Activated T-helper 2 cell treated with anti-CD3 and anti-CD28 coated beads, Interferon-gamma antibody, Interleukin-2, Interleukin-4, amounts not matched to agents 10 μg/mL and 5 μg/mL and 100 μg/mL, durations not matched to agents 14 hours and 24 hours and 36 hours (primary cell): Measurements from ENCODE around the gene RCN2. TPM values are rescaled to one million over a fixed set of nuclear protein-coding genes. Genes with fewer than 3 reads are reported as not detected.

ENCODE experiments used
- DNase-seq: peaks from one replicate; pipeline ENCODE4 v3.0.0; 2021; ENCODE audit warnings: low spot score
- H3K27ac Mint-ChIP-seq: one replicate; pipeline ENCODE4 v1.8.0; 2021; ENCODE audit warnings: mixed read lengths
- H3K27me3 Mint-ChIP-seq: one replicate; pipeline ENCODE4 v1.8.0; 2021; ENCODE audit warnings: low read depth, mixed read lengths
- H3K36me3 Mint-ChIP-seq: one replicate; pipeline ENCODE4 v1.8.0; 2021; ENCODE audit warnings: low read depth, mixed read lengths
- H3K4me1 Mint-ChIP-seq: one replicate; pipeline ENCODE4 v1.8.0; 2021; ENCODE audit warnings: low read depth, mixed read lengths
- H3K4me3 Mint-ChIP-seq: one replicate; pipeline ENCODE4 v1.8.0; 2021; ENCODE audit warnings: low read depth, mild to moderate bottlenecking, moderate library complexity, mixed read lengths
- H3K9me3 Mint-ChIP-seq: one replicate; pipeline ENCODE4 v1.8.0; 2021; ENCODE audit warnings: mixed read lengths
- intact Hi-C: fragments of 100-400 bp; cut with micrococcal nuclease; formaldehyde crosslinking; loops from one replicate; pipeline ENCODE4 v1.15.1; 2023
- total RNA-seq: library from RNA; stranded (reverse); gene quantifications from 2 replicates; pipeline ENCODE4 v1.2.3, GENCODE V29; 2022

RCN2 gene
- total RNA-seq, 1 donor from 2014 or later, result 35.7 TPM

GRCh38 chr15:76905013-76905839 lies 26.3 kb upstream of the RCN2 start, which contains the start of gene SCAPER:
TSS of gene SCAPER (minus strand) at chr15:76905340. CDS start at chr15:76883817, 21,523 bp downstream.
- intact Hi-C loops, result loop anchor here (1.0 to 10.0 kb wide), 2 partner anchors 26 to 120 kb away; partner anchors contain the start of gene RCN2
- Mint-ChIP-seq H3K4me3 (peak within 1 kb of the TSS; percentile 89), H3K9me3 (no peaks in the 10 kb centered on the region), H3K36me3 (no peaks in the 10 kb centered on the region), H3K4me1 (peaks cover 25% of the 10 kb centered on the region), H3K27me3 (peaks cover 5% of the 10 kb centered on the region), H3K27ac (peak within 1 kb of the TSS; percentile 90)
- peak; percentile 86 for DNase-seq

- intact Hi-C loops, result loop anchor here (1.0 to 10.0 kb wide), 2 partner anchors 25 to 119 kb away; partner anchors contain the start of gene RCN2
- H3K27me3 Mint-ChIP-seq, result peaks cover 5% of the 10 kb centered on the region
- H3K9me3 Mint-ChIP-seq, result no peaks in the 10 kb centered on the region
- H3K4me1 Mint-ChIP-seq, result peaks cover 25% of the 10 kb centered on the region
- H3K27ac Mint-ChIP-seq, result peak overlapping the region; percentile 90
- H3K4me3 Mint-ChIP-seq, result peak overlapping the region; percentile 89
- H3K36me3 Mint-ChIP-seq, result no peaks in the 10 kb centered on the region
- DNase-seq, result no peak
These were observed 25.7 kb upstream of the RCN2 start for GRCh38 chr15:76905855-76906254.

- intact Hi-C loops, result no loop called here
- H3K9me3 Mint-ChIP-seq, result no peaks in the 10 kb centered on the region
- no peak for DNase-seq
- no peaks in the 10 kb centered on the region for H3K36me3 Mint-ChIP-seq
- H3K27me3 Mint-ChIP-seq, result peaks cover 18% of the 10 kb centered on the region
- no peak overlapping the region for H3K4me3 Mint-ChIP-seq
- H3K4me1 Mint-ChIP-seq, result no peaks in the 10 kb centered on the region
- H3K27ac Mint-ChIP-seq, result no peak overlapping the region
These were observed 19.1 kb upstream of the RCN2 start for GRCh38 chr15:76912430-76912829.

GRCh38 chr15:76913737-76914136 lies 17.8 kb upstream of the RCN2 start:
- no peak for DNase-seq
- H3K4me3 Mint-ChIP-seq, result no peak overlapping the region
- no peaks in the 10 kb centered on the region for H3K9me3 Mint-ChIP-seq
- H3K27ac Mint-ChIP-seq, result no peak overlapping the region
- H3K36me3 Mint-ChIP-seq, result no peaks in the 10 kb centered on the region
- H3K4me1 Mint-ChIP-seq, result no peaks in the 10 kb centered on the region
- intact Hi-C loops, result no loop called here
- peaks cover 18% of the 10 kb centered on the region for H3K27me3 Mint-ChIP-seq

GRCh38 chr15:76916369-76916768 lies 15.2 kb upstream of the RCN2 start:
- intact Hi-C loops, result no loop called here
- no peaks in the 10 kb centered on the region for H3K36me3 Mint-ChIP-seq

GRCh38 chr15:76928201-76928600 lies 3.3 kb upstream of the RCN2 start:
- Mint-ChIP-seq H3K4me1 (peaks cover 16% of the 10 kb centered on the region), H3K9me3 (no peaks in the 10 kb centered on the region), H3K4me3 (no peak overlapping the region), H3K27ac (no peak overlapping the region), H3K36me3 (peaks cover 6% of the 10 kb centered on the region), H3K27me3 (peaks cover 30% of the 10 kb centered on the region)
- intact Hi-C loops, result no loop called here
- no peak for DNase-seq

More at GRCh38 chr15:76916369-76916768, 15.2 kb upstream of the RCN2 start:
- DNase-seq, result no peak
- no peaks in the 10 kb centered on the region for H3K4me1 Mint-ChIP-seq
- H3K27me3 Mint-ChIP-seq, result peaks cover 20% of the 10 kb centered on the region
- no peaks in the 10 kb centered on the region for H3K9me3 Mint-ChIP-seq
- H3K4me3 Mint-ChIP-seq, result no peak overlapping the region
- H3K27ac Mint-ChIP-seq, result no peak overlapping the region

- Mint-ChIP-seq H3K4me3 (no peak overlapping the region), H3K9me3 (no peaks in the 10 kb centered on the region), H3K27me3 (peaks cover 27% of the 10 kb centered on the region), H3K27ac (no peak overlapping the region), H3K4me1 (peaks cover 22% of the 10 kb centered on the region), H3K36me3 (peaks cover 13% of the 10 kb centered on the region)
- intact Hi-C loops, result no loop called here
- no peak for DNase-seq
These were observed 2.4 kb upstream of the RCN2 start for GRCh38 chr15:76929011-76929760.

- peaks cover 19% of the 10 kb centered on the region for H3K27me3 Mint-ChIP-seq
- peaks cover 22% of the 10 kb centered on the region for H3K36me3 Mint-ChIP-seq
- intact Hi-C loops, result loop anchor here (1.0 to 10.0 kb wide), 3 partner anchors 26 to 564 kb away; partner anchors contain the start of genes PSTPIP1 and SCAPER
- no peaks in the 10 kb centered on the region for H3K9me3 Mint-ChIP-seq
- H3K27ac Mint-ChIP-seq, result peak overlapping the region; percentile 68
- no peak for DNase-seq
- H3K4me3 Mint-ChIP-seq, result peak overlapping the region; percentile 79
- H3K4me1 Mint-ChIP-seq, result peaks cover 26% of the 10 kb centered on the region
These were observed 635 bp upstream of the RCN2 start for GRCh38 chr15:76930831-76931396.

GRCh38 chr15:76932135-76932966 lies 802 bp downstream of the RCN2 start:
- DNase-seq, result peak; percentile 9
- H3K4me3 Mint-ChIP-seq, result peak overlapping the region; percentile 85
- peak overlapping the region; percentile 85 for H3K27ac Mint-ChIP-seq
- no peaks in the 10 kb centered on the region for H3K9me3 Mint-ChIP-seq
- intact Hi-C loops, result loop anchor here (10.0 kb wide), 1 partner anchor 562 kb away; no protein-coding TSS in a partner anchor
- peaks cover 26% of the 10 kb centered on the region for H3K4me1 Mint-ChIP-seq
- peaks cover 11% of the 10 kb centered on the region for H3K27me3 Mint-ChIP-seq
- peaks cover 34% of the 10 kb centered on the region for H3K36me3 Mint-ChIP-seq

GRCh38 chr15:76935620-76936019 lies 4.1 kb downstream of the RCN2 start:
- H3K4me3 Mint-ChIP-seq, result no peak overlapping the region
- no peak for DNase-seq
- H3K4me1 Mint-ChIP-seq, result peaks cover 25% of the 10 kb centered on the region
- no peaks in the 10 kb centered on the region for H3K27me3 Mint-ChIP-seq
- H3K9me3 Mint-ChIP-seq, result no peaks in the 10 kb centered on the region
- peaks cover 44% of the 10 kb centered on the region for H3K36me3 Mint-ChIP-seq
- intact Hi-C loops, result loop anchor here (10.0 kb wide), 1 partner anchor 559 kb away; no protein-coding TSS in a partner anchor
- no peak overlapping the region for H3K27ac Mint-ChIP-seq

- intact Hi-C loops, result loop anchor here (10.0 kb wide), 1 partner anchor 558 kb away; no protein-coding TSS in a partner anchor
- Mint-ChIP-seq H3K4me3 (no peak overlapping the region), H3K27me3 (no peaks in the 10 kb centered on the region), H3K4me1 (peaks cover 18% of the 10 kb centered on the region), H3K9me3 (no peaks in the 10 kb centered on the region), H3K27ac (no peak overlapping the region), H3K36me3 (peaks cover 44% of the 10 kb centered on the region)
- DNase-seq, result no peak
These were observed 5.1 kb downstream of the RCN2 start for GRCh38 chr15:76936671-76937070.

GRCh38 chr15:76938752-76939151 lies 7.2 kb downstream of the RCN2 start:
- peaks cover 5% of the 10 kb centered on the region for H3K4me1 Mint-ChIP-seq
- no peak for DNase-seq
- H3K36me3 Mint-ChIP-seq, result peaks cover 39% of the 10 kb centered on the region
- H3K4me3 Mint-ChIP-seq, result no peak overlapping the region
- H3K27me3 Mint-ChIP-seq, result no peaks in the 10 kb centered on the region
- no peak overlapping the region for H3K27ac Mint-ChIP-seq
- intact Hi-C loops, result loop anchor here (10.0 kb wide), 1 partner anchor 556 kb away; no protein-coding TSS in a partner anchor
- H3K9me3 Mint-ChIP-seq, result no peaks in the 10 kb centered on the region
